Rectal smooth muscle tissue (tissue), 1 donor: ENCODE measurements around the gene RAPGEF4.

ENCODE experiments used
- H3K27ac ChIP-seq: one replicate; pipeline ENCODE4 v1.7.0; 2013; ENCODE audit warnings: low read depth, low read length, inconsistent platforms
- H3K27me3 ChIP-seq: one replicate; pipeline ENCODE4 v1.7.0; 2013; ENCODE audit warnings: low read length; ENCODE audit not compliant: control insufficient read depth, insufficient read depth
- H3K36me3 ChIP-seq: one replicate; pipeline ENCODE4 v1.7.0; 2013; ENCODE audit warnings: low read length; ENCODE audit not compliant: control insufficient read depth, insufficient read depth
- H3K4me1 ChIP-seq: one replicate; pipeline ENCODE4 v1.7.0; 2013; ENCODE audit warnings: low read length; ENCODE audit not compliant: control insufficient read depth, insufficient read depth
- H3K4me3 ChIP-seq: one replicate; pipeline ENCODE4 v1.7.0; 2013; ENCODE audit warnings: low read length
- H3K9ac ChIP-seq: one replicate; pipeline ENCODE4 v1.7.0; 2013; ENCODE audit warnings: low read length

RAPGEF4 gene

DNA sequence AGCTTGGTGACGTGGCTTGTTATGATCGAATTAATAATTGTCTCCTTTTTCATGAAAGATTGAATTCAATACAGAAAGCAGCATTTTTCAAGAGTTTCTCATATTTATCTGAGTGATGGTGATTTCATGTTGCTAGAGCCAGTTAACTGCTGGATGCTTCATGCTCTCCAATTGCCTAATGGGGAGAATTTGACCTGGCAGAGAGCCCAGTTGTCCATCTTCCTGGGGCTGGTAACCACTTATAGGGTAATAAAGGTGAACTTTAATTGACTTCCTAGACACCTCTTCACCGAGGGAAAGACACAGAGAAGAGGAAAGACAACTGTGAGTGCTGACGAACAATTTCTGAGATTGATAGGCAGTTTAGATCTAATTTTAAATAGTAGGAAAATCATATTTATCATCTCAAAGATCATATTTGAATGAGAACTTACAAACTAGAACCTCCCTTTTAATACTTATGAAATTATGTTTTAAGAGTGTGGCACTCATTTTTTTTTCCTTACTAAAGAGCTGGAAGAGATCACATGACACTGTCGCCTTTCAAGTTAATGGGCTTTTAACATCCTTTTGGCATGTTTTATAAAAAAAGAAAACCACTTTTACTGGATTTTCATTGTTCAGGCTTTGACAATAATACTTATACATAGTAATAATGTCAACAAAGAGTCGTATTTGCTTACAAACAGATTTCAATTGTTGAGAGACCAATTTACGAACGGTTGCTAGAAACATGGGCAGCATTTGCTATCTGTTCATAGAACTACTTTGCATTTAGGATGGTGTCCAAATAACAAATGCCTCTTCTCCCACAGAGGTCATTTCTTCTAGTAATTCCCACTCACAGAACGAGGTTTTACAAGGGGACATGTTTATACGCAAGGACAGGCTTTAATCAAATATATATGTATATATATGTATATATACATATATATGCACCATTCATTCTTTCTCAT lies 153.3 kb downstream of the RAPGEF4 start:
- Histone ChIP-seq H3K9ac (no peak overlapping the region), H3K4me3 (no peak overlapping the region), H3K27ac (no peak overlapping the region), H3K4me1 (no peaks in the 10 kb centered on the region), H3K36me3 (no peaks in the 10 kb centered on the region), H3K27me3 (no peaks in the 10 kb centered on the region)

DNA sequence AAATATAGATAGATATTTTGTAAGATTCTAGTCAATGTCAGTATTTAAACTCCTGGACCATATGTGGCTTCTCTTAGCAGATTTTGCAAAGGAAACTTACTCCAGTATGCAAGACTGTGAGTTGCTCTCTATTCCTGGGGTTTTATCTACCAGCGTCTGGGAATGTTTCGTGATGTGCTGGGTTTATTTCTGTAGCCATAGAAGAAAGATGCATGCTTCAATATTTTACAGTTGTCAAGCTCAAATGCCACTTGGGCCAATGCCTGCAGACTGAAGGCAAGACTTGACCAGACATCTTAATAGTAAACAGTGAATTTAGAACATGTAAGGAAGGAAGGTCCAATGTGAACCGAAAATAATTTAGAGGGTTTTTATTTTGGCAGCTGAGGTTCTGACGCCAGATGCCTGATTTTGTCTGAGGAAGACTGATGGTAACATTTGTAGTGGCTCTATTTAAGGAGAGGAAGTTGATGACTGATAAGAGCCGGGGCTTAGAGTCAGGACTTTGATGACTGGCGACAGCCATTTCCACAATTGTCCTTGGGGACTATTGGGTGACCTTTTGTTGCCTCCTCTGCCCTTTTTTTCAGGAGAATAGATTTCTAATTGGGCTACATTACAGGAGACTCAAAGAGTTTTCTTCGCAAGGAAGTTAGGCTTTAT lies 154.3 kb downstream of the RAPGEF4 start:
- Histone ChIP-seq H3K27ac (no peak overlapping the region), H3K4me1 (no peaks in the 10 kb centered on the region), H3K9ac (no peak overlapping the region), H3K27me3 (no peaks in the 10 kb centered on the region), H3K36me3 (no peaks in the 10 kb centered on the region), H3K4me3 (no peak overlapping the region)

DNA sequence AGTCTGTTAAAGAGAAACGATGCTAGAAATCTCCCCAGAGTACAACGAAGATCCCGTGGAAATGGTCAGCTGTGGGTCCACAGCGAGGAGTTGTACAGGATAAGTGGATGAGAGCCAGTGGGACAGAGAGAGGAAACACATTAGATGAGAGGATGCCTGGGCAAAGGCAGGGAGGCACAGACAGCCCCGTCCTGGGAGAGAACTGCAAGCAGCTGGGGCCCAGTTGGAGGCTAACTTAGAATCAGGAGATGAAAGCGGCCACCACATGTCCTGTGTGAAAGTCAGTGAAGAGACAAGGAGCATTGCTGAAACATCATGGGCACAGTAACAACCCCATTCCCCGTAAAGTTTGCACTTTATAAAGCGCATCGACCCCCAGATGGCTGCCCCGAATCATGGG lies 157.5 kb downstream of the RAPGEF4 start:
- Histone ChIP-seq H3K27ac (no peak overlapping the region), H3K4me1 (no peaks in the 10 kb centered on the region), H3K36me3 (no peaks in the 10 kb centered on the region), H3K9ac (no peak overlapping the region), H3K4me3 (no peak overlapping the region), H3K27me3 (no peaks in the 10 kb centered on the region)

DNA sequence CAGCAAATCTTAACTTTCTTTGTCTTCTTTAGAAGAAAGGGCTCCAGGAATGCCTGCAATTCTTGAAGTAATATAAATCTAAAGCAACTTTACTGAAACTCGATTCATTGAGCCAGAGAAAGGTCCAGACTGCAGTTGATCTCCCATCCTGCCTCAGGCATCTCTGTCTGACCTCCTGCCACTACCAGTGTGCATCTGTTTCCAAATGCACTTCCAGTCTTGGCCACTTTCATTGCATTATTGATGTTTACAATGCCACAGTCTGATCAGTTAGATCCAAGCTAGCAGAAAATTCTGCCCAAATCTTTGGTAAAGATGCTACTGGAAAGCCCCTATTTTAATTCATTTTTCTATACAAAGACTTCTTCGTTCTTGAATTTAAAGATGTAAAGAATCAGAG lies 158.0 kb downstream of the RAPGEF4 start:
- Histone ChIP-seq H3K4me3 (no peak overlapping the region), H3K9ac (no peak overlapping the region), H3K27me3 (no peaks in the 10 kb centered on the region), H3K27ac (no peak overlapping the region), H3K36me3 (no peaks in the 10 kb centered on the region), H3K4me1 (no peaks in the 10 kb centered on the region)

DNA sequence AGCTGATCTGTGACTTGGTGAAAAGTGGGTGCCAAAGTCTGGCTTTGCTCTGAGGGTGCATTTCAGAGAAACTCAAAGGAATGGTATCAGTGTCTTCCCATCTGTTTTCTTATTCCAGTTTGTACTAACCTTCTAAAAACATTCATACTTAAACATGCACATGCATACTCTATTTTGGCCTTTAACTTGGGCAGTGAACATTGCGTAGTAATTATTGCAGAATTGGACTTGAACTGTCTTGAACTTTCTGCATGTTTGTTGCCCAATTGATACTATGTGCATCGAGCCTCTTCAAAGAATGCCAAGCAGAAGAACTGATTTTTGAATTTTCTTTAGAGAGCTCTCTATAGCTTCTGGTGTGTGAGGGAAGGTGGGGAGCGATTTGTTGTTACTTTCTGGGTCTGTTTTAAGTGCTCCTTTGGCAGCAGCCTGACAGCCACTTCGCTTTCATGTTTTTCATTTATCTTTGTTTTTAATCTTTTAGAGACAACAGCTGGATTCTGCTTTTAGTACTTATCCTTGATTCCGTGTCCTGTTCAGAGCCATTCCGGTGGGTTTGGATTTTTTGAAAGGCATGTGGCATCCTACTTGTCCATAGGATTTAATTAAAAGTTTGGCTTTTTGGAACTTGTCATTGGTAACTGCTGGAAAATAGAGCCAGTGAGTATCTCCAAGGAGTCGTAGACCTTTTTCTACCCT lies 159.2 kb downstream of the RAPGEF4 start:
- Histone ChIP-seq H3K9ac (no peak overlapping the region), H3K4me3 (no peak overlapping the region), H3K4me1 (no peaks in the 10 kb centered on the region), H3K36me3 (no peaks in the 10 kb centered on the region), H3K27ac (no peak overlapping the region), H3K27me3 (no peaks in the 10 kb centered on the region)

DNA sequence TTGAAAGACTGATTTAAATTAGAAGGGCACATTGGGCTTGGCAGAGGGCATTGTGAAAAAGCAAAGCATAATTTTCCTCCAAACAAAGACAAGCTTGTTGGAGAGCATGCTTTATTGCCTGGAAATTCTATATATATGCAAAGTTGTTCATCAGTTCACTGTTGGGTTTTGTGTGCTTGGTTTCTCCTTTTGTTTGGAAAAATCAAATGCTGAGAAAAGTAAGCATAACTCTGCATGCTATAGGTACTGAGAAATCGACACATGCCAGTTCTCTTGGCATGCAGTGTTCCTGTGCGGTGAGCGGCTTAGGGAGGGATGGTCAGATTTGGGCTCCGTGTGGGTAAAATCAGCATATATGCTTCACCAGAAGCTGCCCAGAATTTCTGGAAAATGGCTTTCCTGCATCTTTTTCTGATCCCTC lies 161.0 kb downstream of the RAPGEF4 start:
- Histone ChIP-seq H3K36me3 (no peaks in the 10 kb centered on the region), H3K9ac (no peak overlapping the region), H3K27me3 (no peaks in the 10 kb centered on the region), H3K27ac (no peak overlapping the region), H3K4me1 (no peaks in the 10 kb centered on the region), H3K4me3 (no peak overlapping the region)

DNA sequence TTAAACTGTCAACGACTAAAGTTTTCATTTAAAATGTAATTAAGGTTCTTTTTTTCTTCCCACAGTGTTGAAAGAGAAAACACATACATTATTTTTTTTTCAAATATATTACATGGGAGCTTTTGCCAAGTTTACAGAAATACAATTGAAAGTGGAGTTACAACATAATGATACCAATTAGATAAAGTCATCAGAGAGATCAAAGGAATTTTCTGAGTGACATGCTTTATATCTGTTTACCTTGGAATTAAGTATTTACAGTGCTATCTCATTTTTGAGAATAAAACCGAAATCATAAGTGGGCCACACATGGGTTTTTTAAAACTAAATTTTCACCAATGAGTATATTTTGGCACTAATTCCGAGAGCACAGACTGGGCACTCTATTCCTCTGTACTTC lies 165.2 kb downstream of the RAPGEF4 start:
- Histone ChIP-seq H3K9ac (no peak overlapping the region), H3K27me3 (no peaks in the 10 kb centered on the region), H3K36me3 (no peaks in the 10 kb centered on the region), H3K4me1 (no peaks in the 10 kb centered on the region), H3K27ac (no peak overlapping the region), H3K4me3 (no peak overlapping the region)

DNA sequence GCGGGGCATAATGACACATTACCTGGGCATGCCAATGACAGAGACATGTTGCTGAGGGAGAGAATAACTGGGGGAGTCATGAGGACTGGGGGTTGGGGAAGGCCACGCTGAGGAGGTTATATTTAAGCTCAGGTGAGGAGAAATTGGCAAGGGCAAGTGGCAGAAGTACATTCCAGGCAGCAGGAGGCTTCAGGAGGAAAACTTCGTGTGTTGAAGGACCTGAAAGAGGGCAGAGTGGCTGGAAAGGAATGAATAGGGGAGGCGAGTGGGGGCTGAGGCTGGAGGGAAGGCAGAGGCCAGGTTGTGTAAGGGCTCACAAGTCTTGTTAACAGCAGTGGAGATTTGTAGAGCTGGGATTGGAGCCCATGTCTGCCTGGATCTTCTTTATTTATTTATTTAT lies 166.3 kb downstream of the RAPGEF4 start:
- H3K4me3 ChIP-seq: no peak overlapping the region
- no peaks in the 10 kb centered on the region for H3K36me3 ChIP-seq
- H3K4me1 ChIP-seq: peaks cover 4% of the 10 kb centered on the region
- H3K9ac ChIP-seq: no peak overlapping the region
- no peak overlapping the region for H3K27ac ChIP-seq
- no peaks in the 10 kb centered on the region for H3K27me3 ChIP-seq

DNA sequence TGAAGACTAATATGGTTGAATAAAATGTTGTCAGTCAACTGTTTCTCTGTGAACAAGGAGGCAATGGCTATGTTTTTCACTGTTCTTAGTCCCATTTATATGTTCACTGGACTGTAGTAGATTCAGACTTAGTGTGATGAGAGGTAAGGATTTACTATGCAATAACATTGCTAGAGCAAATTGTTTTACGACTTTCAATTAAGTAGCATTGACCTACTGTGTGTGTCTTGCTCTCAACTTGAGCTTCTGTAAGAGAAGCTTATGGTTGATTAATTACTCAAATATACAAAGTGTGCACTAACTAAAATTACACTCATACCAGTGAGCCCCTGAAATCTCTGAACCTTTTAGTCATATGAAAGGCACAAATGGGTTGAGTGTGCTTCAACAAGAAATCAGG lies 168.6 kb downstream of the RAPGEF4 start:
- Histone ChIP-seq H3K4me3 (no peak overlapping the region), H3K27me3 (no peaks in the 10 kb centered on the region), H3K9ac (no peak overlapping the region), H3K4me1 (peaks cover 4% of the 10 kb centered on the region), H3K36me3 (no peaks in the 10 kb centered on the region), H3K27ac (no peak overlapping the region)

DNA sequence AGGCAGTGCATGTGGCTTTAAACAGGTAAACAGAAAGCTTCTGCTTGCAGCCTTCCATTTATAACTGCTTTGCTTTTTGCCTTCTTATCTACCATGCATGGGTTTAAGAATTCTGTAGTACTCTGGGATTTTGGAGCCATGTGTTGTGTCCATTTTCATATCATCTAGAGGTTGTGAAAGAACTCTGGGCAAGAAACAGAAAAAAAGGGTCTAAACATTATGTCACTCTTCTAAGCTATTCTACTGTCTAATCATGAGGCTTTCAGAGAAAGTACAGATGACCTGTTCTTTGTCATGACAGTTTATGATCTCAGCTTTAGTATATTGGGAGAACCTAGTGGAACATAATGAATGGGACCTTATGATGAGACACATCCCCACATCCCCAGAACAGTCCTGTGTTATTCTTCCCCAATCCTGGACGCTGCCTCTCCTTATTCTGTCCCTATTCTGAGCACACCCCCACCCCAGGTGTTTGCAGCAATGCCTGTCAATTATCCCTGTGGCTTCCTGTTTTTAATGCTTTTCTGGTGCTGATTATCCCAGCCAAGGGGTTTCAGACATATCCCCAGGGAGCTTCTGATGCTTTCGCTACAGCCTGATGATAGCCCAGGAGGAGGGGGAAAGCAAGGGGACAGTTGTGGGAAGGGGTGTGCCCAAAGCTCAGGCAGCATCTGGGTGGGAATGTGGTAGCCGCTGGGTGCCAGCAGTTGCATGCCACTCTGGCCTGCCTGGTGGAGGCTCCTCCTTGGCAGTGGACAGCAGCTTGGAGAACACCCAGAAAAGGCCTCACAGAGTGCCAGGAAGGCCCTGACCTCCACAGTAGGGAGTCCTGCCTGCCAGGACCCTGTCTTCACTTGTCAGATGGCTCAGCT lies 170.5 kb downstream of the RAPGEF4 start:
- Histone ChIP-seq H3K27me3 (no peaks in the 10 kb centered on the region), H3K36me3 (no peaks in the 10 kb centered on the region), H3K4me1 (peaks cover 4% of the 10 kb centered on the region), H3K9ac (no peak overlapping the region), H3K4me3 (no peak overlapping the region), H3K27ac (no peak overlapping the region)

DNA sequence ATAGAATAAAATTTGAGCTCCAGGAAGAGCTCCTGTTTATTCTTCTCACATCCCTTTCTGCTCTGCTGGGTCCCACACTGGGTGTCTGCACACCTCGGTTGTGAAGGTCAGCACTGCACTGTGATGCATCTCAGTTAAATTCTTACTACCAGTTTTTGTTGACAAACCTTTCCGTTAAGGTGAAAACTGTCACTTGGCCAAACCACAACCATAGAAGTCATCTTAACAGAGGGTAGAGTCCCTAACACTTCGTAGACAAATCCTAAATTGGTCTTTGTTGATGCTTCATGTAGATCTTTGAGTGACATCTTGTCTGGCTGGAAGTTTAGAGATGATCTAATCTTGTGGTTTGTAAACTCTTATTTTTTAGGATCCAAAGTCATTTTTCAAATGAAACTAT lies 172.6 kb downstream of the RAPGEF4 start:
- no peak overlapping the region for H3K27ac ChIP-seq
- H3K36me3 ChIP-seq: no peaks in the 10 kb centered on the region
- no peaks in the 10 kb centered on the region for H3K27me3 ChIP-seq
- H3K4me1 ChIP-seq: peaks cover 4% of the 10 kb centered on the region
- no peak overlapping the region for H3K9ac ChIP-seq
- no peak overlapping the region for H3K4me3 ChIP-seq

DNA sequence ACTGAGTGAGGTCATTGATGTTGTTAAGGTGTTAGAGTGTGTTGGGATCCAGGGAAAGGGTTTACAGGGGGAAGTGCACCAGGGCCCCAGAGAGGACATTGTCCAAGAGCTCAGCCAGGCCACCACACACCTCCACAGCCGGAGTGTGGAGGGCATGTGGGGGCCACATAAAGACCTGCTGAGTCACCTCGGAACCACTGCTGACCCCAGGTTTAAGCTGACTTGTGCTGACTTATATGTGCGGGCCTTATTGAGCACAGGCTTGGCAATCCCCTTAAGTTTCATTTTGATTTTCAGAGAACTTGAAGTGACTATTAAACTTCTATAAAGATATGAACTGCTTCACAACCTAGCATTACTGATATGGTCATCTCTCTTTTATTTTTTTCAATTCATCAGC lies 173.8 kb downstream of the RAPGEF4 start:
- H3K27ac ChIP-seq: no peak overlapping the region
- H3K9ac ChIP-seq: no peak overlapping the region
- no peaks in the 10 kb centered on the region for H3K27me3 ChIP-seq
- no peaks in the 10 kb centered on the region for H3K36me3 ChIP-seq
- no peak overlapping the region for H3K4me3 ChIP-seq
- peaks cover 4% of the 10 kb centered on the region for H3K4me1 ChIP-seq
